Measurements from ENCODE around the gene KLK2. TPM values are rescaled to one million over a fixed set of nuclear protein-coding genes. Genes with fewer than 3 reads are reported as not detected.
A peak's percentile ranks its signal among the peaks of the same experiment; 100 is the strongest.

KLK2 gene
- total RNA-seq, 6 experiments from 2014 or later: not detected

DNA sequence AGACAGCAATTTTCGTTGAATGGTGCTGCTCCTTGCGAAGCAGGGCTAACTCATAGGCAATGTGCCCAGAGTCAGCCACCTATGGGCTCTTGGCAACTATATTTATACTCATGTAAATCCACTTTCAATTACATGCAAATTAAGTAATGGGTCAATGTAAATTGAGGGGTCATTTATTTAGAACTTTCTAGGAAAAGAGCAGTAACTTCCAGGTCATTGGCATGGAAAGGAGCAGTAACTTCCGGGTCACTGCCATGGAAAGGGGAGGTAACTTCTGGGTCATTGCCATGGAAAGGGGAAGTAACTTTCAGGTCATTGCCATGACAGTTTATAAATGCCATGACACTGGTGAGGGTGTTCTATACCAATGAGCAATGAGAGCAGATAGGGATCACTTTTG lies 26.3 kb downstream of the KLK2 start:
- peaks cover 7% of the 10 kb centered on the region for H3K27me3 Mint-ChIP-seq (ENCODE audit: insufficient read depth)
- no peaks in the 10 kb centered on the region for H3K4me1 Mint-ChIP-seq (ENCODE audit: low read depth)
- no peaks in the 10 kb centered on the region for H3K36me3 Mint-ChIP-seq (ENCODE audit: low read depth)

DNA sequence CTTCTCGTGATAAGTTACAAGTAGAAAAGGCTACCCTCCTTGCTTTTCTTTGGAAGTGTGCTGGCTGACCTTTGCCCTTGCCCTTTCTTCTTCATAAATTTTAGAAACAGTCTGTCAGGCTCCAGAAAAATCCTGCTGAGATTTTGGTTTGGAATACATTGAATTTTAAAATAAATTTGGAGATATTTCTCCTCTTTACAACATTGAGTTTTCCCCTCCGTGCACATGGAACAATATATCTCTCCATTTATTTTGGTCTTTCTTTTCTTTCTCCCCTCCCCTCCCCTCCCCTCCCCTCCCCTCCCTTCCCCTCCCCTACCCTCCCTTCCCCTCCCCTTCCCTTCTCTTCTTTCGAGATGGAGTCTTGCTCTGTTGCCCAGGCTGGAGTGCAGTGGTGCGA lies 29.4 kb downstream of the KLK2 start:
- H3K27ac Mint-ChIP-seq: no peak overlapping the region
- TF ChIP-seq, protein P1, sequence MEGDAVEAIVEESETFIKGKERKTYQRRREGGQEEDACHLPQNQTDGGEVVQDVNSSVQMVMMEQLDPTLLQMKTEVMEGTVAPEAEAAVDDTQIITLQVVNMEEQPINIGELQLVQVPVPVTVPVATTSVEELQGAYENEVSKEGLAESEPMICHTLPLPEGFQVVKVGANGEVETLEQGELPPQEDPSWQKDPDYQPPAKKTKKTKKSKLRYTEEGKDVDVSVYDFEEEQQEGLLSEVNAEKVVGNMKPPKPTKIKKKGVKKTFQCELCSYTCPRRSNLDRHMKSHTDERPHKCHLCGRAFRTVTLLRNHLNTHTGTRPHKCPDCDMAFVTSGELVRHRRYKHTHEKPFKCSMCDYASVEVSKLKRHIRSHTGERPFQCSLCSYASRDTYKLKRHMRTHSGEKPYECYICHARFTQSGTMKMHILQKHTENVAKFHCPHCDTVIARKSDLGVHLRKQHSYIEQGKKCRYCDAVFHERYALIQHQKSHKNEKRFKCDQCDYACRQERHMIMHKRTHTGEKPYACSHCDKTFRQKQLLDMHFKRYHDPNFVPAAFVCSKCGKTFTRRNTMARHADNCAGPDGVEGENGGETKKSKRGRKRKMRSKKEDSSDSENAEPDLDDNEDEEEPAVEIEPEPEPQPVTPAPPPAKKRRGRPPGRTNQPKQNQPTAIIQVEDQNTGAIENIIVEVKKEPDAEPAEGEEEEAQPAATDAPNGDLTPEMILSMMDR (IDR thresholded peaks at IDR 0.05): no peak
- no peaks in the 10 kb centered on the region for H3K4me1 Mint-ChIP-seq (ENCODE audit: low read depth)
- DNase-seq: no peak
- H3K9me3 Mint-ChIP-seq: no peaks in the 10 kb centered on the region
- H3K4me3 Mint-ChIP-seq: no peak overlapping the region
- no peaks in the 10 kb centered on the region for H3K36me3 Mint-ChIP-seq (ENCODE audit: low read depth)
- peaks cover 6% of the 10 kb centered on the region for H3K27me3 Mint-ChIP-seq (ENCODE audit: insufficient read depth)

More for the DNA sequence above, 26.3 kb downstream of the KLK2 start:
- Mint-ChIP-seq H3K27ac (no peak overlapping the region), H3K4me3 (no peak overlapping the region), H3K9me3 (no peaks in the 10 kb centered on the region; the same call in 1 of the 2 replicates)
- no peak for DNase-seq
- TF ChIP-seq, protein P1 (IDR thresholded peaks at IDR 0.05): no peak

DNA sequence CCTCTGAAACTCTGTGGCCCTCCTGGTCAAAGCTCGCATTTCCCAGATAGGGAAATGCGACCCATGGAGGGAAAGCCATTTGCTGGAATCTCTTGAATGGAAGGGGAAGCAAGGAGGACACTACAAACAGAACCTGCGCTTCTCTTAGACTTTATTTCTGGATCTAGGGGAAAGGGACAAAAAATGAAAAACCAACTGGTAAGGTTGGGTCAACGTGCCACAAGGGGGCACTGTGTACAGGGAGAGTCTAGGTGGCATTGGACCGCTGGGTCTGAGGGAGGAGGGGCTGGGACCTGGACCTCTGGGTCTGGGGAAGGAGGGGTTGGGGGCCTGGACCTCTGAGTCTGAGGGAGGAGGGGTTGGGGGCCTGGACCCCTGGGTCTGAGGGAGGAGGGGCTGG lies 33.0 kb downstream of the KLK2 start:
- Mint-ChIP-seq H3K27me3 (ENCODE audit: insufficient read depth) (peaks cover 33% of the 10 kb centered on the region), H3K36me3 (ENCODE audit: low read depth) (no peaks in the 10 kb centered on the region), H3K27ac (no peak overlapping the region), H3K4me3 (no peak overlapping the region), H3K9me3 (no peaks in the 10 kb centered on the region), H3K4me1 (ENCODE audit: low read depth) (no peaks in the 10 kb centered on the region)
- DNase-seq: no peak
- TF ChIP-seq, protein P1 (IDR thresholded peaks at IDR 0.05): peak; percentile 64

DNA sequence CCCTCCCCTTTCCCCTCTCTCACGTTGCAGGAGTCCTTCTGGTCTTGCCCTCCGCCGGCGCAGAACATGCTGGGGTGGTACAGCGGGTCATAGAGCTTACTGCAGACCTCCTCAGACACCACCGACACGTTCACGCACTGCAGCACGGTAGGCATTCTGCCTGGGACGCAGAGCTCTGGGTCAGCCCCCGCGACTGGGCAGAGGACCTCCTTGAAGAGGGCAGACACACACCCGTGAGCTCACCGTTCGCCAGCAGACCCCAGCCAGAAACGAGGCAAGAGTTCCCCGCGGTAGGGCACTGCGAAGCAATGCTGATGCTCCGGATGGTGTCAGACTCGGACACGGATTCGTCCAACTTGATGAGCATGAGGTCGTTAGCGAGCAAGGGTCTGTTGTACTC lies 35.1 kb downstream of the KLK2 start:
- no peaks in the 10 kb centered on the region for H3K36me3 Mint-ChIP-seq (ENCODE audit: low read depth)
- DNase-seq: no peak
- no peak overlapping the region for H3K4me3 Mint-ChIP-seq
- H3K4me1 Mint-ChIP-seq (ENCODE audit: low read depth): no peaks in the 10 kb centered on the region
- TF ChIP-seq, protein P1 (IDR thresholded peaks at IDR 0.05): no peak
- no peak overlapping the region for H3K27ac Mint-ChIP-seq
- no peaks in the 10 kb centered on the region for H3K9me3 Mint-ChIP-seq
- peaks cover 38% of the 10 kb centered on the region for H3K27me3 Mint-ChIP-seq (ENCODE audit: insufficient read depth)

DNA sequence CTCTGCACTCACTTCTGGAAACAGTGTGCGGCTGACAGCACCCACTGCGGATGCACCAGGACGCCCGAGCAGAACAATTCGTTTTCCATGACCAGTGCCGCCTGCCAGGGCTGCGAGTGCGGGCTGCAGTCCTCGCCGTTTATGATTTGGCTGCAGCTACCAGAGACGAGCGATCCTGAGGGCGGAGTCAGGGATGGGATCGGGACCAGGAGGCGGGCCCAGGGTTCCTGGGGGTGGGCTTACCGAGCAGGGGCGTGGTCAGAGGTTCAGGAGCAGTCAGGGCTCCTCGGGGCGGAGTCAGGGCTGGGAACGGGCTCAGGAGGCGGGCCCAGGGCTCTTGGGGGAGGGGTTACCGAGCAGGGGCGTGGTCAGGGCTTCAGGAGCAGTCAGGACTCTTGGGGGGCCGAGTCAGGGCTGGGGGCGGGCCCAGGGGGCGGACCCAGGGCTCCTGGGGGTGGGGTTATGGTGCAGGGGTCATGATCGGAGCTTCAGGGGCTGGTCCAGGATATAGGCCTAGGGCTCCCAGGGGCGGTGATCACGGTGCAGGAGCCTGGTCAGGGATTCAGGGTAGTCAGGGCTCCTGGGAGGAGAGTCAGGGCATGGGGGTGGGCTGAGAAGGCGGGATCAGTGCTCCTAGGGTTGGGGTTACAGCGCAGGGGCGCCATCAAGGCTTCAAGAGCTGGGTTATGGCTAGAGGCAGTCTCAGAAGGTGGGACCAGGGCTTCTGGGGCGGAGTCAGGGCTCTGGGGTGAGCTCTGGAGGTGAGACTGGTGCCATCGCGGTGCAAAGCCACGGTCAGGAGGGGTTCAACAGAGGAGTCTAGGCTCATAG lies 36.2 kb downstream of the KLK2 start:
- no peak overlapping the region for H3K27ac Mint-ChIP-seq
- H3K9me3 Mint-ChIP-seq: no peaks in the 10 kb centered on the region
- H3K36me3 Mint-ChIP-seq (ENCODE audit: low read depth): no peaks in the 10 kb centered on the region
- H3K4me1 Mint-ChIP-seq (ENCODE audit: low read depth): no peaks in the 10 kb centered on the region
- TF ChIP-seq, protein P1 (IDR thresholded peaks at IDR 0.05): no peak
- DNase-seq: no peak
- no peak overlapping the region for H3K4me3 Mint-ChIP-seq
- H3K27me3 Mint-ChIP-seq (ENCODE audit: insufficient read depth): peaks cover 38% of the 10 kb centered on the region
